GM19035 (cell line): ENCODE measurements around the gene MRTO4.

ENCODE experiments used
- ATAC-seq: cut with Tn5 transposase; IDR thresholded peaks from one replicate; pipeline ENCODE4 v1.9.1; 2021; ENCODE audit not compliant: unreplicated experiment

The MRTO4 gene

DNA sequence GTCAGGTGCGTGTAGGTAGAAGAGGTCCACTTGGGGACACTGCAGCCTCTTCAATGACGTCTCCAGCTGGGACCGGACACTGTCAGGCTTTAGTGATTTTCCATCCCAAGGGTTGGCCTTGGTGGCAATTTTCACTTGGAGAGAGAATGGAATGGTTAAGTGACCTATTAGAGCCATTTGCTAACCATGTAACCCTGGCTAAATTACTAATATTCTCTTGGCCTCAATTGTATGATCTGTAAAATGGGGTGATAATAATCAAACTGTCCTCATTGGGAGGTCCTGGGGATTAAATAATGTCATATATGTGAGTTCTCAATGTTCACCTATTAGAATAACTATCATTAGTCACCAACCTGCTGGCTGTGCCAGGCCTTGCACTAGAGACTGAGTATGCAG lies 56.9 kb downstream of the MRTO4 start:
- ATAC-seq = no peak

DNA sequence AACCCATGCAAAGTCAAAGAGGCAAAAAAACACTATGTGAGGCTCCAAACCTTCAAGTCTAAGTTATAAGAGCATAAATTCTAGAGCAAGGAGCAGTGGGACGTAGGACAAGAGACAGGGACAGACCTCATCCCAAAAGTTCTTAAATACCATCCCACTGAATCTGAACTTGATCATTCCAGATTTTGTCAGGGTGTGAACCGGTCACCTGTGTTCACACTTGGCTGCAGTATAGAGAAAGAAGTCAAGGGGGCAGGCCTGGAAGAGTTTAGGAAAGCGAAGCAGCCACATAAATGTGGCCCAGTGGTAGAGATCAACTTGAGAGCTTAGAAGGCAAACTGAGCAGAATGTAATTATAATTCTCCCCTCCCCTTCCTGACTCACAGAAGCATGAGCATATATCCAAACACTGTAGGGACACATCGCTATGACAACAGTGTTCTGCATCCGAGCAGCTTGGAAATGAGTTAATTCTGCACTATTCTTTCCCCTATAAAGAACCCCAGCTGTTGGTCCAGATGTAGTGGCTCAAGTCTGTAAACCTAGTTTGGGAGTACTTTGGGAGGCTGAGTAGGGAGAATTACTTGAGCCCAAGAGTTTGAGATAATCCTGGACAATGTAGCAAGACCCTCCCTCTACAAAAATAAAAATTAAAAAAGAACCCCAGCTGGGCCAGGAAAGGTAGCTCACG lies 57.7 kb downstream of the MRTO4 start:
- ATAC-seq = no peak
